Loucy (cell line): ENCODE measurements around the gene KATNAL2.

Experiments
- H2AFZ ChIP-seq: fragments of 200-600 bp; sonication (generic); 2 replicates; pipeline ENCODE4 v1.6.0; 2016; ENCODE audit warnings: antibody characterized with exemption, mild to moderate bottlenecking, low read length, moderate library complexity
- H3F3A ChIP-seq: fragments of 200-600 bp; 2 replicates; pipeline ENCODE4 v1.6.0; 2016; ENCODE audit warnings: antibody characterized with exemption, low read depth, mild to moderate bottlenecking
- H3K27me3 ChIP-seq: fragments of 200-600 bp; sonication (generic); 2 replicates; pipeline ENCODE4 v1.6.1; 2014; ENCODE audit warnings: low read length, mild to moderate bottlenecking; ENCODE audit not compliant: insufficient read depth, poor library complexity, severe bottlenecking
- H3K36me3 ChIP-seq: fragments of 200-600 bp; sonication (generic); 2 replicates; pipeline ENCODE4 v1.6.1; 2016; ENCODE audit warnings: low read length; ENCODE audit not compliant: insufficient read depth
- H3K4me1 ChIP-seq: fragments of 200-600 bp; sonication (generic); 2 replicates; pipeline ENCODE4 v1.5.1; 2014; ENCODE audit warnings: low read length, mild to moderate bottlenecking; ENCODE audit not compliant: insufficient read depth, poor library complexity, severe bottlenecking
- H3K4me2 ChIP-seq: fragments of 200-600 bp; sonication (generic); 2 replicates; pipeline ENCODE4 v1.6.0; 2014; ENCODE audit warnings: antibody characterized with exemption, low read length, low read depth, mild to moderate bottlenecking; ENCODE audit not compliant: poor library complexity, severe bottlenecking
- H3K4me3 ChIP-seq: fragments of 200-600 bp; sonication (generic); 2 replicates; pipeline ENCODE4 v1.5.1; 2014; ENCODE audit warnings: low read length, mild to moderate bottlenecking, mixed read lengths; ENCODE audit not compliant: poor library complexity, severe bottlenecking
- H3K79me2 ChIP-seq: fragments of 200-600 bp; sonication (generic); 2 replicates; pipeline ENCODE4 v1.6.1; 2014; ENCODE audit warnings: low read length; ENCODE audit not compliant: insufficient read depth
- H3K9ac ChIP-seq: fragments of 200-600 bp; sonication (generic); 2 replicates; pipeline ENCODE4 v1.6.0; 2014; ENCODE audit warnings: mild to moderate bottlenecking, low read depth, low read length, moderate library complexity; ENCODE audit not compliant: poor library complexity, severe bottlenecking
- H3K9me2 ChIP-seq: fragments of 200-600 bp; sonication (generic); replicated peaks from 2 replicates; pipeline ENCODE4 v1.6.1; 2016; ENCODE audit warnings: low read depth, low read length, mixed read lengths
- H3K9me3 ChIP-seq: fragments of 200-600 bp; sonication (generic); 2 replicates; pipeline ENCODE4 v1.6.1; 2014; ENCODE audit warnings: mild to moderate bottlenecking, antibody characterized with exemption, low read length, low read depth; ENCODE audit not compliant: insufficient read depth
- H4K20me1 ChIP-seq: fragments of 200-600 bp; sonication (generic); 2 replicates; pipeline ENCODE4 v1.6.0; 2014; ENCODE audit warnings: antibody characterized with exemption, low read length, mild to moderate bottlenecking; ENCODE audit not compliant: insufficient read depth, poor library complexity, severe bottlenecking
- EZH2phosphoT487 ChIP-seq: fragments of 200-600 bp; IDR thresholded peaks from 2 replicates; pipeline ENCODE4 v1.6.1; 2018; ENCODE audit warnings: antibody characterized with exemption, mild to moderate bottlenecking, moderate library complexity, borderline replicate concordance
- TF ChIP-seq, protein P1 (sequence below): fragments of 200-600 bp; sonication (generic); conservative IDR thresholded peaks from 2 replicates; pipeline ENCODE4 v1.5.1; 2014; ENCODE audit warnings: mild to moderate bottlenecking, antibody characterized with exemption, low read length

KATNAL2 gene

DNA sequence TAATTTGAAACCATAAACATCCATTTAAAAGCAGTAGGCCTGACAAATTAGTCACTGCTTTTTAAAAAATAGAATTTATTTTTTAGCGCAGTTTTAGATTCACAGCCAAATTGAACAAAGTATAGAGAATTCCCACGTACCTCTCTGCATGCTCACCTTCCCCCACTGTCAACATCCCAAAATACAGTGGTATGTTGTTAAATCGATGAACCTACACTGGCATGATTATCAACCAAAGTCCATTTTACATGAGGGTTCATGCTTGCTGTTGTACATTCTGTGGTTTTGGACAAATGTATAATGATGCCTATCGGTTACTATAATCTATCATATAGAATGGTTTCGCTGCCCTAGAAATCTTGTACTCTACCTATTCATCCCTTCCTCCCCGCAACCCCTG, 123.6 kb downstream of the KATNAL2 start:
- Histone ChIP-seq H3K9ac (no peak overlapping the region), H3K9me3 (no peaks in the 10 kb centered on the region), H3K4me2 (no peak overlapping the region), H3K27me3 (no peaks in the 10 kb centered on the region), H3K36me3 (no peaks in the 10 kb centered on the region), H3K4me3 (no peak overlapping the region), H2AFZ (no peak overlapping the region), H3K9me2 (no peaks in the 10 kb centered on the region), H4K20me1 (no peaks in the 10 kb centered on the region), H3K79me2 (no peaks in the 10 kb centered on the region), H3F3A (no peaks in the 10 kb centered on the region), H3K4me1 (no peaks in the 10 kb centered on the region)
- TF ChIP-seq, protein P1, sequence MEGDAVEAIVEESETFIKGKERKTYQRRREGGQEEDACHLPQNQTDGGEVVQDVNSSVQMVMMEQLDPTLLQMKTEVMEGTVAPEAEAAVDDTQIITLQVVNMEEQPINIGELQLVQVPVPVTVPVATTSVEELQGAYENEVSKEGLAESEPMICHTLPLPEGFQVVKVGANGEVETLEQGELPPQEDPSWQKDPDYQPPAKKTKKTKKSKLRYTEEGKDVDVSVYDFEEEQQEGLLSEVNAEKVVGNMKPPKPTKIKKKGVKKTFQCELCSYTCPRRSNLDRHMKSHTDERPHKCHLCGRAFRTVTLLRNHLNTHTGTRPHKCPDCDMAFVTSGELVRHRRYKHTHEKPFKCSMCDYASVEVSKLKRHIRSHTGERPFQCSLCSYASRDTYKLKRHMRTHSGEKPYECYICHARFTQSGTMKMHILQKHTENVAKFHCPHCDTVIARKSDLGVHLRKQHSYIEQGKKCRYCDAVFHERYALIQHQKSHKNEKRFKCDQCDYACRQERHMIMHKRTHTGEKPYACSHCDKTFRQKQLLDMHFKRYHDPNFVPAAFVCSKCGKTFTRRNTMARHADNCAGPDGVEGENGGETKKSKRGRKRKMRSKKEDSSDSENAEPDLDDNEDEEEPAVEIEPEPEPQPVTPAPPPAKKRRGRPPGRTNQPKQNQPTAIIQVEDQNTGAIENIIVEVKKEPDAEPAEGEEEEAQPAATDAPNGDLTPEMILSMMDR, result no peak
- no peak for TF ChIP-seq EZH2phosphoT487

DNA sequence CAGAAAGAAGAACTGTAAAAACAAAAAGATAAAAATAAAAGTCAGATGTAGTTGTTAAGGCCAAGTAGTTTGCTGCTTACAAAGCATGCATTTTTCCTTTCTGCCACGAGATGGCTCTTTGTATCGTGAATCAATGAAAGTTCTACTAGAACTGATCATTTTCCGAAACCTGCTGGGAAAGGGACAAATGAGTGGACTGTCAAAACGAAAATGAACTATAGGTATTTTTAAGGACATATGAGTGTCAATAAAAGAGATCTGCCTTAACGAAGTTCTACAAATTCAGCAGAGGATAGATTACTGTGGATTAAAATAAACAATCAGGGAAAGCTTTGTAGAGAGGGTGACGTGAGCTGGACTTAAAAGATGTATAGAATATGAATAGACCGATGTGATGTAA, 133.1 kb downstream of the KATNAL2 start:
- Histone ChIP-seq H2AFZ (no peak overlapping the region), H3K79me2 (no peaks in the 10 kb centered on the region), H3K27me3 (no peaks in the 10 kb centered on the region), H3K4me3 (no peak overlapping the region), H3K9ac (no peak overlapping the region), H3K9me3 (no peaks in the 10 kb centered on the region), H3K4me1 (no peaks in the 10 kb centered on the region), H3K4me2 (no peak overlapping the region), H3K9me2 (no peaks in the 10 kb centered on the region), H3F3A (no peaks in the 10 kb centered on the region), H3K36me3 (no peaks in the 10 kb centered on the region), H4K20me1 (no peaks in the 10 kb centered on the region)
- TF ChIP-seq EZH2phosphoT487, result no peak
- TF ChIP-seq, protein P1, result peak; percentile 80

DNA sequence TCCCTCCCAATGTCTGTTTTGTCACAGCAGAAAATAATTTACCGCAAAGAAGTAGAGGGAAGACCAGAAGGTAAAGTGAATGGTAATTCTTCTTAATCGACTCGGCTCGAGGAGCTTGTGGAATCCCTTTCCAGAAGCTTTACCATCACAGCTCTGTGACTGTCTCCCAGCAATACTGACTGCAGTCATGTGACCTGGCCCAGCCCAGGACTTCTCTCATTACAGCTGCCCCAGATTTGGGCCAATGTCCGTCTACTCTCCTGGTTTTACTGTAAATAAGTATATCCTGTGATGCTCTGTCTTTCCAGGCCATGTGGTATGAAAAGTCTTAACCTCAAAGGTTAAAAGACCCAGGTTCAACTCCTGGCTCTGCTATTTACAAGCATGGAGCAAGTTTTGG, 137.0 kb downstream of the KATNAL2 start:
- H3K27me3 ChIP-seq, result no peaks in the 10 kb centered on the region
- H3K9me3 ChIP-seq, result no peaks in the 10 kb centered on the region
- no peaks in the 10 kb centered on the region for H3K4me1 ChIP-seq
- H3K9me2 ChIP-seq, result no peaks in the 10 kb centered on the region
- no peaks in the 10 kb centered on the region for H3F3A ChIP-seq
- H3K79me2 ChIP-seq, result no peaks in the 10 kb centered on the region
- H3K4me2 ChIP-seq, result no peak overlapping the region
- no peaks in the 10 kb centered on the region for H4K20me1 ChIP-seq
- TF ChIP-seq, protein P1, result no peak
- no peak for TF ChIP-seq EZH2phosphoT487
- H2AFZ ChIP-seq, result no peak overlapping the region
- no peaks in the 10 kb centered on the region for H3K36me3 ChIP-seq
- no peak overlapping the region for H3K4me3 ChIP-seq
- H3K9ac ChIP-seq, result no peak overlapping the region
